Cardiac muscle cell (in vitro differentiated cells and primary cell): ENCODE measurements around the gene ANKRD11. TPM values are rescaled to one million over a fixed set of nuclear protein-coding genes. Genes with fewer than 3 reads are reported as not detected.

Experiments used
- DNase-seq, 2 donors: peaks; one replicate each; pipeline versions ENCODE4 v3.0.0 to v3.0.0-alpha.2; 2010 to 2017; ENCODE audit warnings: low read depth in 1 of 2, low spot score in 1 of 2
- H3K27ac ChIP-seq: fragments of 200-600 bp; sonication (generic); 2 replicates; pipeline ENCODE4 v1.5.1; 2016
- H3K27me3 ChIP-seq: fragments of 200-600 bp; sonication (generic); 2 replicates; pipeline ENCODE4 v1.6.0; 2016; ENCODE audit warnings: control low read depth
- H3K36me3 ChIP-seq: fragments of 200-600 bp; sonication (generic); 2 replicates; pipeline ENCODE4 v1.5.1; 2016; ENCODE audit warnings: control low read depth
- H3K4me1 ChIP-seq: fragments of 200-600 bp; sonication (generic); 2 replicates; pipeline ENCODE4 v1.8.1; 2017; ENCODE audit warnings: low read depth, mild to moderate bottlenecking, mixed run types
- H3K4me3 ChIP-seq: fragments of 200-600 bp; sonication (generic); 2 replicates; pipeline ENCODE4 v1.5.1; 2016; ENCODE audit warnings: mild to moderate bottlenecking
- H3K9me3 ChIP-seq: fragments of 200-600 bp; sonication (generic); 2 replicates; pipeline ENCODE4 v1.5.1; 2017; ENCODE audit warnings: low read depth, mild to moderate bottlenecking, control low read depth
- CTCF ChIP-seq: IDR thresholded peaks from 2 replicates; pipeline ENCODE4 v1.5.1; 2012; ENCODE audit warnings: low read depth, mild to moderate bottlenecking, low read length
- polyA plus RNA-seq: library from polyadenylated mRNA; unstranded; fragments of >200 nt; fragmentation: Nextera tagmentation; extraction: Ambion mirVana; gene quantifications from 2 replicates; pipeline ENCODE4 v1.2.1, GENCODE V29; 2016
- total RNA-seq: library from RNA; depleted of rRNA; stranded (reverse); fragments of >200 nt; gene quantifications from 2 replicates; pipeline ENCODE4 v1.2.3, GENCODE V29; 2016

The ANKRD11 gene
- total and polyA plus RNA-seq, 2 experiments from 2014 or later = 111 to 131 TPM

GRCh38 chr16:89222931-89223330, 267.4 kb downstream of the ANKRD11 start:
- H3K9me3 ChIP-seq = no peaks in the 10 kb centered on the region
- no peaks in the 10 kb centered on the region for H3K27me3 ChIP-seq
- no peak overlapping the region for H3K4me3 ChIP-seq
- no peak overlapping the region for H3K27ac ChIP-seq
- peaks cover 33% of the 10 kb centered on the region for H3K36me3 ChIP-seq
- no peak for DNase-seq
- peaks cover 3% of the 10 kb centered on the region for H3K4me1 ChIP-seq
- no peak for TF ChIP-seq CTCF

GRCh38 chr16:89221604-89222003, 268.8 kb downstream of the ANKRD11 start:
- TF ChIP-seq CTCF = no peak
- no peaks in the 10 kb centered on the region for H3K9me3 ChIP-seq

GRCh38 chr16:89219365-89219764, 271.0 kb downstream of the ANKRD11 start:
- no peak for DNase-seq
- peaks cover 15% of the 10 kb centered on the region for H3K36me3 ChIP-seq
- no peak overlapping the region for H3K4me3 ChIP-seq
- no peak overlapping the region for H3K27ac ChIP-seq
- H3K9me3 ChIP-seq = no peaks in the 10 kb centered on the region
- no peaks in the 10 kb centered on the region for H3K27me3 ChIP-seq
- TF ChIP-seq CTCF = no peak
- H3K4me1 ChIP-seq = peaks cover 3% of the 10 kb centered on the region

More at GRCh38 chr16:89221604-89222003, 268.8 kb downstream of the ANKRD11 start:
- Histone ChIP-seq H3K36me3 (peaks cover 22% of the 10 kb centered on the region), H3K4me3 (no peak overlapping the region), H3K4me1 (peaks cover 3% of the 10 kb centered on the region), H3K27me3 (no peaks in the 10 kb centered on the region), H3K27ac (no peak overlapping the region)
- DNase-seq = no peak

Other genes starting within 250 kb of the ANKRD11 start
- 173 and 248 TPM in 2 replicates for gene SPG7, start 17.8 kb upstream of the ANKRD11 start, total RNA-seq
- 99.1 and 110 TPM in 2 replicates for gene SPG7, start 17.8 kb upstream of the ANKRD11 start, polyA plus RNA-seq
- 4,932 and 5,939 TPM in 2 replicates for gene RPL13, start 70.1 kb upstream of the ANKRD11 start, total RNA-seq
- 1,293 and 1,556 TPM in 2 replicates for gene RPL13, start 70.1 kb upstream of the ANKRD11 start, polyA plus RNA-seq
- 0.88 and 2.2 TPM in 2 replicates for gene CPNE7, start 85.2 kb upstream of the ANKRD11 start, total RNA-seq
- gene CPNE7, start 85.2 kb upstream of the ANKRD11 start, polyA plus RNA-seq = 1.6 and 7.0 TPM in 2 replicates
- gene DPEP1, start 123.1 kb upstream of the ANKRD11 start, total RNA-seq = 0.78 and 2.2 TPM in 2 replicates
- gene DPEP1, start 123.1 kb upstream of the ANKRD11 start, polyA plus RNA-seq = 0.64 and 2.1 TPM in 2 replicates
- 82.2 and 86.2 TPM in 2 replicates for gene CHMP1A, start 167.1 kb upstream of the ANKRD11 start, total RNA-seq
- 87.5 and 89.6 TPM in 2 replicates for gene CHMP1A, start 167.1 kb upstream of the ANKRD11 start, polyA plus RNA-seq
- 8.3 and 12.6 TPM in 2 replicates for gene SPATA33, start 167.3 kb upstream of the ANKRD11 start, total RNA-seq
- gene SPATA33, start 167.3 kb upstream of the ANKRD11 start, polyA plus RNA-seq = 13.2 and 13.5 TPM in 2 replicates
- gene CDK10, start 196.1 kb upstream of the ANKRD11 start, total RNA-seq = 58.8 and 76.3 TPM in 2 replicates
- gene CDK10, start 196.1 kb upstream of the ANKRD11 start, polyA plus RNA-seq = 142 and 159 TPM in 2 replicates
- gene SPATA2L, start 211.1 kb upstream of the ANKRD11 start, total RNA-seq = 15.5 and 25.2 TPM in 2 replicates
- gene SPATA2L, start 211.1 kb upstream of the ANKRD11 start, polyA plus RNA-seq = 12.3 and 17.1 TPM in 2 replicates
- 21.3 and 30.0 TPM in 2 replicates for gene VPS9D1, start 230.3 kb upstream of the ANKRD11 start, total RNA-seq
- gene VPS9D1, start 230.3 kb upstream of the ANKRD11 start, polyA plus RNA-seq = 15.4 and 22.3 TPM in 2 replicates
- gene ZNF276, start 231.0 kb upstream of the ANKRD11 start, total RNA-seq = 30.4 and 43.2 TPM in 2 replicates
- gene ZNF276, start 231.0 kb upstream of the ANKRD11 start, polyA plus RNA-seq = 16.2 and 22.5 TPM in 2 replicates